HEK293 (cell line): ENCODE results near the gene PPEF2.

Source experiments
- CTCF ChIA-PET: fragments of 350-600 bp; formaldehyde crosslinking; extraction: SDS; loops from one replicate; lab custom pipeline; 2021; ENCODE audit warnings: antibody characterized with exemption; lab: Yijun Ruan, JAX
- POLR2A ChIA-PET: fragments of 300-600 bp; formaldehyde crosslinking; extraction: SDS; loops from one replicate; lab custom pipeline; 2020; ENCODE audit warnings: antibody characterized with exemption, inconsistent platforms; lab: Yijun Ruan, JAX
- H3K27ac ChIP-seq: fragments of 200-500 bp; sonication (Bioruptor generic); 2 replicates; pipeline ENCODE4 v1.5.1; 2014; ENCODE audit warnings: low read depth, low read length, control low read depth, inconsistent platforms; ENCODE audit errors: extremely low read depth
- H3K36me3 ChIP-seq, 2 experiments: fragments of 200-500 bp in 1 of 2; sonication (Bioruptor generic) in 1 of 2; 1 replicate in 1 of 2; 2 replicates in 1 of 2; pipeline ENCODE4 v1.5.1; 2014 to 2017; ENCODE audit warnings: inconsistent platforms in 2 of 2, low read length in 2 of 2; ENCODE audit not compliant: control insufficient read depth in 2 of 2, insufficient read depth in 1 of 2
- H3K4me1 ChIP-seq: fragments of 200-500 bp; sonication (Bioruptor generic); 2 replicates; pipeline ENCODE4 v1.5.1; 2014; ENCODE audit warnings: mild to moderate bottlenecking, low read length, inconsistent platforms; ENCODE audit not compliant: control insufficient read depth, insufficient read depth
- H3K4me3 ChIP-seq: 2 replicates; pipeline ENCODE4 v1.5.1; 2011; ENCODE audit warnings: low read depth, mild to moderate bottlenecking, control low read depth, low read length, moderate library complexity
- H3K9me3 ChIP-seq: fragments of 200-500 bp; sonication (Bioruptor generic); 2 replicates; pipeline ENCODE4 v1.5.1; 2014; ENCODE audit warnings: low read depth, low read length, inconsistent platforms; ENCODE audit not compliant: control insufficient read depth, insufficient read depth
- BCL11A ChIP-seq: fragments of 450-650 bp; formaldehyde crosslinking; IDR thresholded peaks from 2 replicates; pipeline ENCODE4 v1.5.1; 2016; ENCODE audit warnings: low read depth, missing biosample characterization, missing genetic modification characterization
- SETDB1 ChIP-seq: IDR thresholded peaks from one replicate; pipeline ENCODE4 v1.6.1; 2017; ENCODE audit warnings: mild to moderate bottlenecking, low read length, moderate library complexity, mixed read lengths; ENCODE audit not compliant: insufficient read length
- ZIC2 ChIP-seq: fragments of 450-650 bp; formaldehyde crosslinking; IDR thresholded peaks from 2 replicates; pipeline ENCODE4 v1.5.1; 2016; ENCODE audit warnings: missing biosample characterization, missing genetic modification characterization
- ZNF140 ChIP-seq: fragments of 450-650 bp; formaldehyde crosslinking; IDR thresholded peaks from 2 replicates; pipeline ENCODE4 v1.5.1; 2016; ENCODE audit warnings: missing biosample characterization, missing genetic modification characterization
- ZNF16 ChIP-seq: fragments of 450-650 bp; formaldehyde crosslinking; IDR thresholded peaks from 2 replicates; pipeline ENCODE4 v1.5.1; 2016; ENCODE audit warnings: low read depth, missing biosample characterization, missing genetic modification characterization
- ZNF211 ChIP-seq: fragments of 450-650 bp; formaldehyde crosslinking; IDR thresholded peaks from 2 replicates; pipeline ENCODE4 v1.5.1; 2016; ENCODE audit warnings: low read depth, missing biosample characterization, missing genetic modification characterization
- ZNF248 ChIP-seq: fragments of 450-650 bp; formaldehyde crosslinking; IDR thresholded peaks from 2 replicates; pipeline ENCODE4 v1.5.1; 2017; ENCODE audit warnings: missing biosample characterization, missing genetic modification characterization
- ZNF302 ChIP-seq: fragments of 450-650 bp; formaldehyde crosslinking; IDR thresholded peaks from 2 replicates; pipeline ENCODE4 v1.5.1; 2016; ENCODE audit warnings: missing biosample characterization, missing genetic modification characterization, low read depth
- ZNF423 ChIP-seq: fragments of 450-650 bp; formaldehyde crosslinking; IDR thresholded peaks from 2 replicates; pipeline ENCODE4 v1.5.1; 2016; ENCODE audit warnings: missing biosample characterization, missing genetic modification characterization
- ZNF558 ChIP-seq: fragments of 450-650 bp; formaldehyde crosslinking; IDR thresholded peaks from 2 replicates; pipeline ENCODE4 v1.5.1; 2016; ENCODE audit warnings: missing biosample characterization, missing genetic modification characterization
- ZNF560 ChIP-seq: fragments of 450-650 bp; formaldehyde crosslinking; IDR thresholded peaks from 2 replicates; pipeline ENCODE4 v1.5.1; 2017; ENCODE audit warnings: missing biosample characterization, missing genetic modification characterization, borderline replicate concordance
- ZNF76 ChIP-seq: fragments of 450-650 bp; formaldehyde crosslinking; IDR thresholded peaks from 2 replicates; pipeline ENCODE4; 2016; ENCODE audit warnings: low read depth, missing biosample characterization, missing genetic modification characterization, borderline replicate concordance
- TF ChIP-seq, protein P1 (sequence below): fragments of 450-650 bp; formaldehyde crosslinking; IDR thresholded peaks from 2 replicates; pipeline ENCODE4 v1.5.1; 2017; ENCODE audit warnings: missing biosample characterization, missing genetic modification characterization
- TF ChIP-seq, protein P2 (sequence below): fragments of 450-650 bp; formaldehyde crosslinking; IDR thresholded peaks from 2 replicates; pipeline ENCODE4 v1.5.1; 2016; ENCODE audit warnings: missing biosample characterization, missing genetic modification characterization, borderline replicate concordance
- TF ChIP-seq, protein P3 (sequence below): fragments of 450-650 bp; formaldehyde crosslinking; IDR thresholded peaks from 2 replicates; pipeline ENCODE4 v1.5.1; 2016; ENCODE audit warnings: missing biosample characterization, missing genetic modification characterization, borderline replicate concordance
- TF ChIP-seq, protein P4 (sequence below): fragments of 450-650 bp; formaldehyde crosslinking; IDR thresholded peaks from 2 replicates; pipeline ENCODE4 v1.5.1; 2016; ENCODE audit warnings: missing biosample characterization, missing genetic modification characterization, low read depth
- TF ChIP-seq, protein P5 (sequence below): fragments of 450-650 bp; formaldehyde crosslinking; IDR thresholded peaks from 2 replicates; pipeline ENCODE4 v1.5.1; 2016; ENCODE audit warnings: missing biosample characterization, missing genetic modification characterization

Gene PPEF2

DNA sequence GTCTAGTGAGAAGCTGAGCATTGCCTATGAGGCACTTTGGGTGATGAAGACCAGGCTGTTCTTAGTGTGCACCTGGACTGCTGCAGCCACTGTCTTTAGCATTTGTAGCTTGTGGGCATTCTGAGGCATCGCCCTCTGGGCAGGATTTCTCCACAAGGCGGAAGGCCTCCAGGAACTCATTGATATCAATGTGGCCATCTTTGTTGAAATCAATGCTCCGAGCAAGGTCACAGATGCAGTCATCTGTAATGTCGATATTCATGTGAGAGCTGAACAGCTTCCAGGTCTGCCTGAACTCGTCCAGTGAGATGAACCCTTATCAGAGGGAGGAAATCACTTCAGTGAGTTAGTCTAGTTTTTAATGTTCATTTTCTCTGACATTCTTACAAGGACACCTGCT is 41.6 kb downstream of the PPEF2 start (continued):
- no peak for TF ChIP-seq ZNF248 (tag by site-specific recombination)
- TF ChIP-seq, protein P1, sequence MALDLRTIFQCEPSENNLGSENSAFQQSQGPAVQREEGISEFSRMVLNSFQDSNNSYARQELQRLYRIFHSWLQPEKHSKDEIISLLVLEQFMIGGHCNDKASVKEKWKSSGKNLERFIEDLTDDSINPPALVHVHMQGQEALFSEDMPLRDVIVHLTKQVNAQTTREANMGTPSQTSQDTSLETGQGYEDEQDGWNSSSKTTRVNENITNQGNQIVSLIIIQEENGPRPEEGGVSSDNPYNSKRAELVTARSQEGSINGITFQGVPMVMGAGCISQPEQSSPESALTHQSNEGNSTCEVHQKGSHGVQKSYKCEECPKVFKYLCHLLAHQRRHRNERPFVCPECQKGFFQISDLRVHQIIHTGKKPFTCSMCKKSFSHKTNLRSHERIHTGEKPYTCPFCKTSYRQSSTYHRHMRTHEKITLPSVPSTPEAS (tag by site-specific recombination): no peak
- TF ChIP-seq ZNF76 (tag by site-specific recombination): no peak
- no peak for TF ChIP-seq ZNF140 (tag by site-specific recombination)
- TF ChIP-seq, all 188 proteins: peak for 0

DNA sequence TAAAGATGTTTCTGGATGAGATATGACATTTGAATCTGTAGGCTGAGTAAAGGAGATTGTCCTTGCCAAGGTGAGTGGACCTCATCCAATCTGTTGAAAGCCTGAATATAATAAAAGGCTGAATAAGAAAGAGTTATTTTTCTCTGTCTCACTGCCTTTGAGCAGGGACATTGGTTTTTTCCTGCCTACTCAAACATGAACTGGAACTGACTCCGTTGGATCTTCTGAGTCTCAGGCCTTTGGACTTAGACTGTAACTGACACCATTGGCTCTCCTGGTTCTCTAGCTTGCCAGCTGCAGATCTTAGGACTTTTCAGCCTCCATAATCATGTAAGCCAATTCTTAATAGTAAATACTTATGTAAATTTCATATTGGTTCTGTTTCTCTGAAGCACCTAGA is 43.5 kb downstream of the PPEF2 start:
- H3K4me3 ChIP-seq: no peak overlapping the region
- no peaks in the 10 kb centered on the region for H3K36me3 ChIP-seq
- TF ChIP-seq ZNF211 (tag by site-specific recombination): no peak
- no peak for TF ChIP-seq ZIC2 (tag by site-specific recombination)
- TF ChIP-seq ZNF558 (tag by site-specific recombination): no peak
- TF ChIP-seq BCL11A (tag by site-specific recombination): no peak
- no peak for TF ChIP-seq ZNF560 (tag by site-specific recombination)
- TF ChIP-seq ZNF423 (tag by site-specific recombination): no peak
- TF ChIP-seq ZNF302 (tag by site-specific recombination): no peak
- TF ChIP-seq SETDB1: no peak
- TF ChIP-seq, protein P2, sequence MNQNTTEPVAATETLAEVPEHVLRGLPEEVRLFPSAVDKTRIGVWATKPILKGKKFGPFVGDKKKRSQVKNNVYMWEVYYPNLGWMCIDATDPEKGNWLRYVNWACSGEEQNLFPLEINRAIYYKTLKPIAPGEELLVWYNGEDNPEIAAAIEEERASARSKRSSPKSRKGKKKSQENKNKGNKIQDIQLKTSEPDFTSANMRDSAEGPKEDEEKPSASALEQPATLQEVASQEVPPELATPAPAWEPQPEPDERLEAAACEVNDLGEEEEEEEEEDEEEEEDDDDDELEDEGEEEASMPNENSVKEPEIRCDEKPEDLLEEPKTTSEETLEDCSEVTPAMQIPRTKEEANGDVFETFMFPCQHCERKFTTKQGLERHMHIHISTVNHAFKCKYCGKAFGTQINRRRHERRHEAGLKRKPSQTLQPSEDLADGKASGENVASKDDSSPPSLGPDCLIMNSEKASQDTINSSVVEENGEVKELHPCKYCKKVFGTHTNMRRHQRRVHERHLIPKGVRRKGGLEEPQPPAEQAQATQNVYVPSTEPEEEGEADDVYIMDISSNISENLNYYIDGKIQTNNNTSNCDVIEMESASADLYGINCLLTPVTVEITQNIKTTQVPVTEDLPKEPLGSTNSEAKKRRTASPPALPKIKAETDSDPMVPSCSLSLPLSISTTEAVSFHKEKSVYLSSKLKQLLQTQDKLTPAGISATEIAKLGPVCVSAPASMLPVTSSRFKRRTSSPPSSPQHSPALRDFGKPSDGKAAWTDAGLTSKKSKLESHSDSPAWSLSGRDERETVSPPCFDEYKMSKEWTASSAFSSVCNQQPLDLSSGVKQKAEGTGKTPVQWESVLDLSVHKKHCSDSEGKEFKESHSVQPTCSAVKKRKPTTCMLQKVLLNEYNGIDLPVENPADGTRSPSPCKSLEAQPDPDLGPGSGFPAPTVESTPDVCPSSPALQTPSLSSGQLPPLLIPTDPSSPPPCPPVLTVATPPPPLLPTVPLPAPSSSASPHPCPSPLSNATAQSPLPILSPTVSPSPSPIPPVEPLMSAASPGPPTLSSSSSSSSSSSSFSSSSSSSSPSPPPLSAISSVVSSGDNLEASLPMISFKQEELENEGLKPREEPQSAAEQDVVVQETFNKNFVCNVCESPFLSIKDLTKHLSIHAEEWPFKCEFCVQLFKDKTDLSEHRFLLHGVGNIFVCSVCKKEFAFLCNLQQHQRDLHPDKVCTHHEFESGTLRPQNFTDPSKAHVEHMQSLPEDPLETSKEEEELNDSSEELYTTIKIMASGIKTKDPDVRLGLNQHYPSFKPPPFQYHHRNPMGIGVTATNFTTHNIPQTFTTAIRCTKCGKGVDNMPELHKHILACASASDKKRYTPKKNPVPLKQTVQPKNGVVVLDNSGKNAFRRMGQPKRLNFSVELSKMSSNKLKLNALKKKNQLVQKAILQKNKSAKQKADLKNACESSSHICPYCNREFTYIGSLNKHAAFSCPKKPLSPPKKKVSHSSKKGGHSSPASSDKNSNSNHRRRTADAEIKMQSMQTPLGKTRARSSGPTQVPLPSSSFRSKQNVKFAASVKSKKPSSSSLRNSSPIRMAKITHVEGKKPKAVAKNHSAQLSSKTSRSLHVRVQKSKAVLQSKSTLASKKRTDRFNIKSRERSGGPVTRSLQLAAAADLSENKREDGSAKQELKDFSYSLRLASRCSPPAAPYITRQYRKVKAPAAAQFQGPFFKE (tag by site-specific recombination): no peak
- TF ChIP-seq, protein P3, sequence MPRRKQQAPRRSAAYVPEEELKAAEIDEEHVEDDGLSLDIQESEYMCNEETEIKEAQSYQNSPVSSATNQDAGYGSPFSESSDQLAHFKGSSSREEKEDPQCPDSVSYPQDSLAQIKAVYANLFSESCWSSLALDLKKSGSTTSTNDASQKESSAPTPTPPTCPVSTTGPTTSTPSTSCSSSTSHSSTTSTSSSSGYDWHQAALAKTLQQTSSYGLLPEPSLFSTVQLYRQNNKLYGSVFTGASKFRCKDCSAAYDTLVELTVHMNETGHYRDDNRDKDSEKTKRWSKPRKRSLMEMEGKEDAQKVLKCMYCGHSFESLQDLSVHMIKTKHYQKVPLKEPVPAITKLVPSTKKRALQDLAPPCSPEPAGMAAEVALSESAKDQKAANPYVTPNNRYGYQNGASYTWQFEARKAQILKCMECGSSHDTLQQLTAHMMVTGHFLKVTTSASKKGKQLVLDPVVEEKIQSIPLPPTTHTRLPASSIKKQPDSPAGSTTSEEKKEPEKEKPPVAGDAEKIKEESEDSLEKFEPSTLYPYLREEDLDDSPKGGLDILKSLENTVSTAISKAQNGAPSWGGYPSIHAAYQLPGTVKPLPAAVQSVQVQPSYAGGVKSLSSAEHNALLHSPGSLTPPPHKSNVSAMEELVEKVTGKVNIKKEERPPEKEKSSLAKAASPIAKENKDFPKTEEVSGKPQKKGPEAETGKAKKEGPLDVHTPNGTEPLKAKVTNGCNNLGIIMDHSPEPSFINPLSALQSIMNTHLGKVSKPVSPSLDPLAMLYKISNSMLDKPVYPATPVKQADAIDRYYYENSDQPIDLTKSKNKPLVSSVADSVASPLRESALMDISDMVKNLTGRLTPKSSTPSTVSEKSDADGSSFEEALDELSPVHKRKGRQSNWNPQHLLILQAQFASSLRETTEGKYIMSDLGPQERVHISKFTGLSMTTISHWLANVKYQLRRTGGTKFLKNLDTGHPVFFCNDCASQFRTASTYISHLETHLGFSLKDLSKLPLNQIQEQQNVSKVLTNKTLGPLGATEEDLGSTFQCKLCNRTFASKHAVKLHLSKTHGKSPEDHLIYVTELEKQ (tag by site-specific recombination): no peak
- no peak for TF ChIP-seq ZNF16 (tag by site-specific recombination)
- TF ChIP-seq, protein P4, sequence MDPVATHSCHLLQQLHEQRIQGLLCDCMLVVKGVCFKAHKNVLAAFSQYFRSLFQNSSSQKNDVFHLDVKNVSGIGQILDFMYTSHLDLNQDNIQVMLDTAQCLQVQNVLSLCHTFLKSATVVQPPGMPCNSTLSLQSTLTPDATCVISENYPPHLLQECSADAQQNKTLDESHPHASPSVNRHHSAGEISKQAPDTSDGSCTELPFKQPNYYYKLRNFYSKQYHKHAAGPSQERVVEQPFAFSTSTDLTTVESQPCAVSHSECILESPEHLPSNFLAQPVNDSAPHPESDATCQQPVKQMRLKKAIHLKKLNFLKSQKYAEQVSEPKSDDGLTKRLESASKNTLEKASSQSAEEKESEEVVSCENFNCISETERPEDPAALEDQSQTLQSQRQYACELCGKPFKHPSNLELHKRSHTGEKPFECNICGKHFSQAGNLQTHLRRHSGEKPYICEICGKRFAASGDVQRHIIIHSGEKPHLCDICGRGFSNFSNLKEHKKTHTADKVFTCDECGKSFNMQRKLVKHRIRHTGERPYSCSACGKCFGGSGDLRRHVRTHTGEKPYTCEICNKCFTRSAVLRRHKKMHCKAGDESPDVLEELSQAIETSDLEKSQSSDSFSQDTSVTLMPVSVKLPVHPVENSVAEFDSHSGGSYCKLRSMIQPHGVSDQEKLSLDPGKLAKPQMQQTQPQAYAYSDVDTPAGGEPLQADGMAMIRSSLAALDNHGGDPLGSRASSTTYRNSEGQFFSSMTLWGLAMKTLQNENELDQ (tag by site-specific recombination): no peak
- TF ChIP-seq, protein P5, sequence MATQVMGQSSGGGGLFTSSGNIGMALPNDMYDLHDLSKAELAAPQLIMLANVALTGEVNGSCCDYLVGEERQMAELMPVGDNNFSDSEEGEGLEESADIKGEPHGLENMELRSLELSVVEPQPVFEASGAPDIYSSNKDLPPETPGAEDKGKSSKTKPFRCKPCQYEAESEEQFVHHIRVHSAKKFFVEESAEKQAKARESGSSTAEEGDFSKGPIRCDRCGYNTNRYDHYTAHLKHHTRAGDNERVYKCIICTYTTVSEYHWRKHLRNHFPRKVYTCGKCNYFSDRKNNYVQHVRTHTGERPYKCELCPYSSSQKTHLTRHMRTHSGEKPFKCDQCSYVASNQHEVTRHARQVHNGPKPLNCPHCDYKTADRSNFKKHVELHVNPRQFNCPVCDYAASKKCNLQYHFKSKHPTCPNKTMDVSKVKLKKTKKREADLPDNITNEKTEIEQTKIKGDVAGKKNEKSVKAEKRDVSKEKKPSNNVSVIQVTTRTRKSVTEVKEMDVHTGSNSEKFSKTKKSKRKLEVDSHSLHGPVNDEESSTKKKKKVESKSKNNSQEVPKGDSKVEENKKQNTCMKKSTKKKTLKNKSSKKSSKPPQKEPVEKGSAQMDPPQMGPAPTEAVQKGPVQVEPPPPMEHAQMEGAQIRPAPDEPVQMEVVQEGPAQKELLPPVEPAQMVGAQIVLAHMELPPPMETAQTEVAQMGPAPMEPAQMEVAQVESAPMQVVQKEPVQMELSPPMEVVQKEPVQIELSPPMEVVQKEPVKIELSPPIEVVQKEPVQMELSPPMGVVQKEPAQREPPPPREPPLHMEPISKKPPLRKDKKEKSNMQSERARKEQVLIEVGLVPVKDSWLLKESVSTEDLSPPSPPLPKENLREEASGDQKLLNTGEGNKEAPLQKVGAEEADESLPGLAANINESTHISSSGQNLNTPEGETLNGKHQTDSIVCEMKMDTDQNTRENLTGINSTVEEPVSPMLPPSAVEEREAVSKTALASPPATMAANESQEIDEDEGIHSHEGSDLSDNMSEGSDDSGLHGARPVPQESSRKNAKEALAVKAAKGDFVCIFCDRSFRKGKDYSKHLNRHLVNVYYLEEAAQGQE (tag by site-specific recombination): no peak
- no peak overlapping the region for H3K27ac ChIP-seq
- no peaks in the 10 kb centered on the region for H3K9me3 ChIP-seq
- no peaks in the 10 kb centered on the region for H3K4me1 ChIP-seq
- CTCF ChIA-PET: no interaction called here
- POLR2A ChIA-PET: no interaction called here
